GM21576 (cell line): ENCODE measurements around the gene MVB12A.

Experiments
- ATAC-seq: cut with Tn5 transposase; IDR thresholded peaks from one replicate; pipeline ENCODE4 v1.9.1; 2021; ENCODE audit warnings: mild to moderate bottlenecking, moderate library complexity; ENCODE audit not compliant: unreplicated experiment

MVB12A gene

DNA sequence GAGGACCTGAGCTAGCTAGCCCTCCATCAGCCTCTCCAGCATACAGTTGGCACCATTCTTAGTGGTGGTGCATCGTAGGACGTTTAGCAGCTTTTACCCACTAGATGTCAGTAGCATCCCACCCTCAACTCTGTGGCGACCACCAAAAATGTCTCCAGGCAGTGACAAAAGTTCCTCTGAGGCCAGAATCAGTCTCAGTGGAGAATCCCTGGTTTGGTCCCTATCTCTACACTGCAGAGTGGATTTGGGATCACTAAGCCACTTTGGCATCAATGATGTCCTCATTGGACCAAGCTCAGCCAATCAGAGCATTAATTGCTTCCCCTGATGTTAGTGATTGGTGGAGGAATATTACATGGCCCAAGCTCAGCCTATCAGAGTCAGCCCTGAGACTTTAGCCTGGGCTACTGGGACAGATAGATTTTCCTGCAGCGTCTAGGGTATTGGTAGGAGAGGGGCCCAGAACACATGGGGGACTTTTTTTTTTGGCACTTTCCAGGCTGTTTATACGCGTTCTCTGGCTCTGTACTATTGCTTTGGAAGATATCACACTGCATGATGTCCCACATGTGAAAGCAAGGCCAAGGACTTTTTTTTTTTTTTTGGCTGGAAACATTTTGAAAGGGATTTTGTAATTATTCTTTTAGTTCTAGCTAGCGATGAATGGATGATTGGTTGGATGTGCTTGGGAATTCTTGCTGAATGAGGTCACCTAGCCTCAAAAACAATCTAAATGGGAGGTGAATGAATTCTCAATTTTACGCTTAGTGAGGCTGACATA, 21.6 kb downstream of the MVB12A start:
- ATAC-seq, result no peak

DNA sequence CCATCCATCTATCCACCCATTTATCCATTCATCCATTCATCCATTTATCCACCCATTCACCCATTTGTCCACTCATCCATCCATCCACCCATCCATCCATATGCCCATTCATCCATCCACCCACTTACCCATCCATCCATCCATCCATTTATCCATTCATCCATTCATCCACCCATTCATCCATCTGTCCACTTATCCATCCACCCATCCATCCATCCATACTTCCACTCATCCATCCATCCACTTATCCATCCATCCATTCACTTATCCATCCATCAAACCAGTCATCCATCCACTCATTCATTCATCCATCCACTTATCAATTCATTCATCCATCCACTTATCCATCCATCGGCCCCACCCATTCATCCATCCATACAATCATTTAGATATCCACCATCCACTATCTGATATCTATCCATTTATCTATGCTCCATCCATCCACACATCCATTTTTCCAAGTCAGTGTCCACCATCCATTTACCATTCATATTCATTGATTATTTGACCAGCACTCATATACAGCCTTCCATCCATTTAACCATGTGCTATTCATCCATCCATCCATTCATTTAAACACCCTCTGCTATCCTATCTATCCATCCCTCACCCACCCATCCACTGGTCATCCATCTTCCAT, 25.8 kb downstream of the MVB12A start:
- ATAC-seq, result no peak

DNA sequence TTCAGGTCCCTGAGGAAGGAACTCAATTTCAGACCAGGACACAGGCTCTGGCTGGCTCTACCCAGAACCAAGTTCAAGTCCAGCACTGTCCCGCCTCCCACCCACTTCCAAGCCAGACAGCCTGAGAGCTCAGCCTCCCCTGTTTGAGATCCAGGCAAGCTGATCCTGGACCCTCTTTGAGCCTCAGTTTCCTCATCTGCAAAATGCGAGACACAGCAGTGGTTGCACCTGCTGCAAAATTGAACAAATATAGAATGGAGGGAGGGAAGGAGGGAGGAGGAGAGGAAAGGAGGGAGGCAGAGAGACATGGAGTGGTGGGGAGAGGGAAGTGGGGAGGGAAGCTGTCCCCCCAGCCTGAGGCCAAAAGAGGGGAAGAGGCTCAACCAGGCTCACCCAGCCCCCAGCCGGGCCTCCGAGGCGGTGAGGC, 27.9 kb downstream of the MVB12A start:
- ATAC-seq, result no peak

DNA sequence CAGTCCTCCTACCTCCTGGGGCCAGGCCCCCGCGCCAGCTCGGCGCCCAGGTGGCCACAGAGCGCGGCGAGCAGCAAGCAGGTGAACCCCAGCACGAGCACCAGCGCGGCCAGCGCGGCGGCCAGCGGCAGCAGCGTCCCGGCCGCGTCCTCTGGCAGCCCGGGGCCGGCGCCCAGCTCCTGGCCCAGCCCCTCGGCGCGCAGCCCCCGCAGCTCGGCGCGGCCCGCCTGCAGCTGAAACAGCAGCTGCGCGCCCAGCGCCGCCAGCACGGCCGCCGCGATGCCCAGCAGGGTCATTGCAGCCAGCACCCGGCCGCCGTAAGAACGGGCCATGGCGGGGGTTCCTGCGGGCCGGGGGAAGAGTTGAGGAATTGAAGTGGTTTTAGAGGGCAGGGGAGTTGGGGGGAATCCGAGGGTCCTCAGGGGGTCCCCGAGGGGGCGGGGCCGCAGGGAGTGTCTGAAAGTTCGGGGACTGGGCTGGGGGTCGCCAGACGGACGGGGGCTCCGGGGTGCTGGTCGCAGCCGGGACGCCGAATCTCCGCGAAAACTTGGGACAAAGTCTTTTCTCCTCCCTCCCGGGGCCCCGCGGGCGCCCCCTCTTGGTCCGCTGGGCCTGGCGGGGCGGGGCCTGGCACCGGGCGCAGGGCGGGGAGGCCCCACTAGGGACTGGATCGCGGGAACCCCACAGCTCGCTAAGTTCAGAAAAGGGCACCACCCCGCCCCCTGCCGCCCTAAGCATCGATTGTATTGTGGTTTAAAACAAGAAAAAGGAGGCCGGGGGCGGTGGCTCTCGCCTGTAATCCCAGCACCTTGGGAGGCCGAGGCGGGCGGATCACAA, 28.5 kb downstream of the MVB12A start, which contains the start of gene TMEM221:
Gene TMEM221 (minus strand): TSS at position 538 of the 837 bp plus-strand sequence. CDS start 206 bp downstream, at position 332.
- ATAC-seq, result no peak

DNA sequence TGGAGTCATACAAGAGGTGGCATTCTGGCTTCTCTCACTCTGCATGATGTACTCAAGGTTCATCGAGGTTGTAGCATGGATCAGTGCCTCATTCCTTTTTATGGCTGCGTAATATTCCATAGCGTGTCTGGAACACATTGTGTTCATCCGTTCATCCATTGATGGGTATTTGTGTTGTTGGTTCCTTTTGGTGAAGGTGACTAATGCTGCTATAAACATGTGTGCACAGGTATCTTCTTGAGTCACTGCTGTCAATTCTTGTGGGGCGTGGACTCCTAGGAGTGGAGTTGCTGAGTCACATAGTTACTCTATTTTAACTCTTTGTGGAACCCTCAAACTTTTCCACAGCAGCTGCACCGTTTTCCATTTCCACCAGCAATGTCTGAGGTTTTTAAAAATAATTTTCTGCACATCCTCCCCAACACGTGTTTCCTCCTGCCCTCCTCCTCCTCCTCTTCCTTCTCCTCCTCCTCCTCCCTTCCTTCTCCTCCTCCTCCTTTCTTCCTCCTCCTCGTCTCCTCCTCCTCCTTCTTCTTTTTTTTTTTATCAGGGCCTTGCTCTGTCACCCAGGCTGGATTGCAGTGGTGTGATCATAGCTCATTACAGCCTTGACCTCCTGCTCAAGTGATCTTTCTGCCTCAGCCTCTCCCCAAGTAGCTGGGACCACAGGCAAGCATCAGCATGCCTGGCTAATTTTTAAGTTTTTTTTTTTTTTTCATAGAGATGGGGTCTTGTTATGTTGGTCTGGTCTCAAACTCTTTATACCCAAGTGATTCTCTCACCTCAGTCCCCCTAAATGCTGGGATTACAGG, 30.6 kb downstream of the MVB12A start:
- ATAC-seq, result no peak

DNA sequence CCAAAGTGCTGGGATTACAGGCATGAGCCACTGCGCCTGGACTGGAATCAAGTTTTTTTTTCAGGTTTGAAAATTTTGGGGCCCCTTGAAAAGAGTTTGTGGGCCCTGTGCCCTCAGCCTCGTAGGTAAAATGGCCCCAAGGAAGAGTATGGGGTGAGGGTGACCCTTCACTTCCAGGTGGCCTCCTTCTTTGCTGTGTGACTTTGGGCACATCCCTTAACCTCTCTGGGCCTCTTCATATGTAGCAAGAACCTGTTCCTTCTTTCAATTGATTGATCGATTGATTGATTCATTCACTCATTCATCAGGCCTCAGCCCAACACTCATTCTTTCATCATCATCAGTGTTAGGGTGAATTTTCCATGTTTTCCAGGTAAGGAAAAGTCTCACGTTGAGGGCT, 32.0 kb downstream of the MVB12A start:
- ATAC-seq, result no peak

DNA sequence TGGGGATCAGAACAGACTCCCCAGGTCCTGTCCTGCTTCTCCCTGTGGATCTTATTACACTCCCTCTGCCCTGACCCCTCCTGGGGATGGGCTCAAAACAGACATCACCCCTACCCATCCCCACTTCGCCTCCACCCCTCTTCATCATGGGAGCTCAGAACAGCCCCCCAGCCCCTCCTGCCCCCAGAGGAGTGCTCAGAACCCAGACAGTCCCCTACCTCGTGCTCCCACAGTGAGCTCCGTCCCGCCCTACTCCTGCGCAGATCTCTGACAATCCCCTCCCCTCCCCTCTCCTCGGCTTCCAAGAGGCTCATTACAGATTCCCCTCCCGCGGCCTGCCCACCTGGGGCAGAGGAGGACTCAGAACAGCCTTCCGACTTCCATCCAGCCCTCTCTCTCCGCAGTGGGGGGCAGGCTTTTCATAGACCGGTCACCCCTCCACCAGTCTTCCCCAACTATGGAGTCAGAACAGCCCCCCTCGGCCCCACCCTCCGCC, 34.8 kb downstream of the MVB12A start:
- no peak for ATAC-seq

DNA sequence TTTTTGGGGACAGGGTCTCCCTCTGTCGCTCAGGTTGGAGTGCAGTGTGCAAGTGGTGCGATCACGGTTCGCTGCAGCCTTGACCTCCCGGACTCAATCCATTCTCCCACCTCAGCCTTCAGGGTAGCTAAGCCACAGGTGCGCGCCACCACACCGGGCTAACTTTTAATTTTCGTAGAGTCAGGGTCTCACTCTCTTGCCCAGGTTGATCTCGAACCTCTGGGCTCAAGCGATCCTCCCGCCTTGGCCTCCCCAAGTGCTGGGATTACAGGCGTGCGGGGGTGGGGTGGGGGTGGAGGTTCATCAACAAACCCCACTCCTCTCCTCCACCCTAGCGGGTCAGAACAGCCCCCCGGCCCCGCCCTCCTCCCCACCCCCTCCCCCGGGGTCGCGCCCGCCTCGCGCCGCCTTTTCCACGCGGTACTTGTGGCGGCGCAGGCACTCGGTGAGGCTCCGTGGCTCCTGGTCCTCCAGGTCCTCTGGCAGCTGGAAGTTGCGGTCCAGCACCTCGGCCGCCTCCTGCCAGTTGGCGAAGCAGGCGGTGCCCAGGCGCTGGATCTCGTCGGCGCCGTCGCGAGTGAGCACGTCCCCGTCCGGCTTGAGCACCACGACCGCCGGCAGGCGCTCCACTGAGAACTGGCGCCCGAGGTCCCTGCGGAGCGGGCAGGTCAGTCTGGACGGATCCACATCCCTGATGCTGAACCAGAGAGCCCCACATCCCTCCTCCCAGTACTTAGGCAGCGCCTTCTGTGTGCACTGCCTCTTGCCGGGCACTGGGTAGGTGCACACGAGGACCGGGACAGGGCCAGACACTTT, 35.7 kb downstream of the MVB12A start:
- ATAC-seq, result no peak

DNA sequence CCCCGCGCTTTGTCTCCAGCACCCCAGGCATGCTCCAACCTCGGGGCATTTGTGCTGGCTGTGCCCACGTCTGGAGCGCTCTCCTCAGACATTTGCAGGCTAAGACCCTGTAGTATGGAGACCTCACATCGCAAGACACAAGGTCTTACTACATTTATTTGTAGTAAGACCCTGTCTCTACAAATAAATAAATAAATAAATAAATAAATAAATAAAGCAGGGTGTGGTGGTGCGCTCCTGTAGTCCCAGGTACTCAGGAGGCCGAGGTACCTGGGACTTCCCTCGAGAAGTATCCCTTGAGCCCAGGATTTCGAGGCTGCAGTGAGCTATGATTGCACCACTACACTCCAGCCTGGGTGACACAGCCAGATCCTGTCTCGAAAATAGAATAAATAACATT, 36.3 kb downstream of the MVB12A start:
- no peak for ATAC-seq

DNA sequence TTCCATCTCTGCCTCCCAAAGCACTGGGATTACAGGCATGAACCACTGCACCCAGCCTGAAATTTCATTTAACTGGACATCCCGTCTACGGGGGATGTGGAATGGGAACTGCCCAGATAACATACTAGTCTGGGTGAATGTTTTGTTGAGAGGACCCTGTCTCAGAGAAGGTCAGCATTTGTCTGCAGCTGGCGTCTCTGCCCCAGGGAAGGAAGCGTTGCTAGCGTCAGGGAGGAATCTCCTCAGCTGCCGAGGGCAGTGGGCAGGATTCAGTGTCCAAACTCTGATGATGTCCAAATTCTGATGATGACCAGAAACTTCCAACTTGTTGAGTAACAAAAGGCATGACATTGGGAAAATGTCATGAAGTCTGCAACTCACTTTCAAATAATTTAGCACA, 37.8 kb downstream of the MVB12A start:
- ATAC-seq, result no peak

DNA sequence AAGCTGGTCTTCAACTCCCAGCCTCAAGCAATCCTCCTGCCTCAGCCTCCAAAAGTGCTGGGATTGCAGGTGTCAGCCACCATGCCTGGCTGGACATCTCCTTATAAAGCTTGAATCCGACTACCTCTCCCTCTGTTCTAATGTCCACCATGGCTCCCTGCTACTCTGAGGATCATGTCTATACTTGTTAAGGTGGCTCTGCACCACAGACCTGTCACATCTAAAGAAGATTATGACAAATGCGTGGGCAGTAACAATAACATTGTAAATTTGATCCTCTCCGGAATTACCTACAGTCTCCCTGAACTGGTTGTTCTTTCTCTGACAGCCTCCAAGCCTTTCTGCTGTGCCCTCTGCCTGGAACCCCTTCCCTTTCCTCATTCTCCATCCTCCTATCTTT, 39.1 kb downstream of the MVB12A start:
- no peak for ATAC-seq

DNA sequence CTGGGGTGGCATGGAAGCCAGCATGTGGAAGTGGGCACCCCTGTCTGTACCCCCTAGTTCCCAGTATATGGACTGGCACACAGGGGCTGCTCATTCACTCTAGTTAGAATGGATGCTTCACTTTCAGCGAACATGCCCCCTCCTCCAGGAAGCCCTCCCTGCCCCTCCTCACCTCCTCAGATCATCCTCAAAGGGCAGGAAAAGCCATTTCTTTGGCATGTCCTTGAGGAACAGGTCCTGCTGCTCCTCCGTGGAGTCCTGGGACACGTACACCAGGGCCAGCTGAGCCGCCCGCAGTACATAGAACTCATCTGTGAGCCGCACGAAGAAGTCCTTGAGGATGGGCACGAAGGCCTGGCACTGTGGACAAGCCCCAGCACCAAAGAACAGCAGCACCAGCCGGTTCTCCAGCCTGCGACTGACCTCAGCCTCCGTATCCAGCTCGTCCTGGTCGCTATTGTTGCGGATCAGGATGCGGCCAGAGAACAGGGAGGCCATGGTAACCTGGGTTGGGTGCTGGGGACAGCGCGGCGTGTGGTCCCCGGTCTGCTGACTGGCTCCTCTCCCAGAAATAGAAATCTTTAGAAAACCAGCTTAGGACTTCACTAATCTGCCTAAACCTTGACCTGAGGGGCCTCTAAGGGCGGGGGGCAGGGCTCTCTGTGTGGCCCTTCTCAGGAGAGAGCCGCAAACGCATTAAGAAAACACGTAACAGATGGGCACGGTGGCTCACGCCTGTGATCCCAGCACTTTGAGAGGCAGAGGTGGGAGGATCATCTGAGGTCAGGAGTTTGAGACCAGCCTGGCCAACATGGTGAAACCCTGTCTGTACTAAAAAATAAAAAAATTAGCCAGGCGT, 40.8 kb downstream of the MVB12A start, which contains the start of gene NXNL1:
Gene NXNL1 (minus strand): TSS at position 555 of the 859 bp plus-strand sequence. CDS start 57 bp downstream, at position 498.
- ATAC-seq, result no peak

DNA sequence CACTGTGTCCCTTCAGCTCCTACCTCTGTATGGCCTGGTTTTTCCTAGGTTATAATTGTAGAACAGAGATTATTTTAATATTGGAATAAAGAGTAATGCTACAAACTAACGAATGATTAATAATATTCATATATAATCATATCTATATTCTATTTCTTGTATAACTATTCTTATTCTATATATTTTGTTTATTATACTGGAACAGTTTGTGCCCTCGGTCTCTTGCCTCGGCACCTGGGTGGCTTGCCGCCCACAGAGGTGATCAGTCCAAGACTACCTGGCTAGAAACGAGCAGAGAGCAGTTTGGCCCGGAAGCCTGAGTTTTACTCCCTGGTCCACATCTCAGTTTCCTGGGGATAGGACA, 46.6 kb downstream of the MVB12A start:
- no peak for ATAC-seq

DNA sequence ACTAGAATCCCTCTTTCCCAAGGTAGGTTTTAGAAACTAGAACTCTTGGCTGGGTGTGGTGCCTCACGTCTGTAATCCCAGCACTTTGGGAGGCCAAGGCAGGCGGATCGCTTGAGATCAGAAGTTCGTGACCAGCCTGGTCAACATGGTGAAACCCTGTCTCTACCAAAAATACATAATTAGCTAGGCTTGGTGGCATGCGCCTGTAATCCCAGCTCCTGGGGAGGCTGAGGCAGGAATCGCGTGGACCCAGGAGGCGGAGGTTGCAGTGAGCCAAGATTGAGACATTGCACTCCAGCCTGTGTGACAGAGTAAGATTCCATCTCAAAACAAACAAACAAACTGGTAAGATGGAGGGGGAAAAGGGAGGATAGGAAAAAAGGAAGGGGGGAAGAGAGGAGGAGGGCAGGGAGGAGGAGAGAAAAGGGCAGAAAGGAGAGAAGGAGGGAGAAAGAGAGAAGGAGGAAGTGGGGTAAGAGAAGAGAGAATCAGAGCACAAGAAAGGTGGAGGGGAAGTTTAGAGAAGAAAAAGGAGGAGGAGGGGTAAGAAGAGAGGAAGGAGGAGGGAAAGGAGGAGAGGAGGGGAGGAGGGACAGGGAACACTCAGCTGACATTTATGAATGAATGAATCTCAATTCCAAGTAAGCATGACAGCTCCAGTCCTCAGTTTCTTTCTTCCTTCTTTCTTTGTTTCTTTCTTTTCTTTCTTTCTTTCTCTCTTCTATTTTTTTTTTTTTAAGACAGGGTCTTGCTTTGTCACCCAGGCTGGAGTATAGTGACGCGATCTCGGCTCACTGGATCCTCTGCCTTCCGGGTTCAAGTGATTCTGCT, 47.8 kb downstream of the MVB12A start:
- ATAC-seq, result no peak

DNA sequence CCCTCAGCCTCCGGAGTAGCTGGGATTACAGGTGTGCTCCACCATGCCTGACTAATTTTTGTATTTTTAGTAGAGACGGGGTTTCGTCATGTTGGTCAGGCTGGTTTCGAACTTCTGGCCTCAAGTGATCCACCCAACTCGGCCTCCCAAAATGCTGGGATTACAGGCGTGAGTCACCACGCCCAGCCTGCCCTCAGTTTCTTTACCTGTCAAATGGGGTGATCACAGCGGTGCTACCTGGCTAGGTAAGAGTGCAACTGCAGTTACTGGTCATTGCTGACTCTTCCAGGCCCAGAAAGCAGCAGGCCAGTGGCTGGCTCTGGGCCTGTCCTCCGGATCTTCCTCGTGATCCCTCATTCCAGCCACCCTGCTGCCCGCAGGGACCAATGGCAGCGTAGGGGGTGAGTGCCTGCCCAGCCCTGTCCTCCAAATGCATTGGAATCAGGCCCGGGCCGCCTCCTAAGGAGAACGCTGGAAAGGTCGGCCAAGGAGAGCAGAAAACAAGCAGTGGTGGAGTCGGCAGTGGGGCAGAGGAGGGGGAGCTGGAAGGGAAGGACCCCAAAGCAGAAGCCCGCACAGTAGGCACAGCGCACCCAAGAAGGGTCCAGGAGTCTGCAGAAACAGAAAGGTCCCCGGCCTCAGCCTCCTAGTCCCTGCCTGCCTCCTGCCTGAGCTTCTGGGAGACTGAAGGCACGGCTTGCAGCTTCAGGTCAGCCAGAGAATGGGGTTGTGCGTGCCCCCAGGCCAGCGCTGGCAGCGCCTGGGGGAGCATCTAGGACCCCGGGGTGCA, 48.6 kb downstream of the MVB12A start:
- ATAC-seq, result no peak

DNA sequence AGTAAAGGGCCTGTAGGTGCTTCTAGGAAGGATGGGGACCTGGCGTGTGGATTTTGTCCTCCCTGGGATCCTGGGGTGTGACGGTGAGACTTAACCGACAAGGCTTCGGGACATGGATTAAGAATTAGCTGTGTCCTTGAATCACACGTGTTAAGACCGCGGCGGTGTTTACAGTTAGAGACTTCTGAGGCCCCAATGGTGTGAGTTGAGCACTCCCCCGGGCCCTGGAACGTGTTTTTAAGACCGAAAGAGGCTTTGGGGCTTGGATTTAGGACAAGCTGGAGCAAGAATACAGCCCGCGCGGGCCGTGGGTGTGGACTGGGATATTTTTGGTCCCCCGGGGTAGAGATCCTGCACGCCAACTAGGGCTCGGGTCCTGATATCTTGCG, 49.2 kb downstream of the MVB12A start:
- no peak for ATAC-seq

DNA sequence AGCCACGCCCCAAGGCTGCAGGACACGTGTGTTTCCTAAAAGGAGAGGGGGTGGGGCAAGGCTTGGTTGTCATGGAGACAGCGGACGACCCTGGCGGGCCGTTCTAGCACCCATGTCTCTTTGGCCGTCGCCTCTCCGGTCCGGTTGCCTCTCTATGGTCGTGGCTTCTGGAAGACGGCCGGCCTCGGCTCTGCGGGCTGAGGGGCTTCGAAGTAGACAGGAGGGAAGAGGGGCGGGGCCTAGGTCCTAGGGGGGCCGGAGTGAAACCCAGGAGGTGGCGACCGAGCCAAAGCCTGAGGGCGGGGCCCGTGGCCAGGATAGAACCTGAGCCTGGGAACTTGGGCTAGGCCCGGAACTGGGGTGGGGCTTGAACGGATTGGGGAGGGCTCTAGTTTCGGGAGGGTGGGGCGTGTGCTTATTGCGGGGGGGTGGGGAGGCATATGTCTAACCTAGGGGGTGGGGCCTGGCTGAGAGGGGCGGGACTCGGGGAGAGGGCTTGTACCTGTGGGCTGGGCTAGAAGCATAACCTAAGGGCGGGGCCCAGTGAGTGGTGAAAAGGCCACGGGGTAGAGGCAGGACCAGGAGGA, 49.7 kb downstream of the MVB12A start:
- peak; percentile 50 for ATAC-seq
